ENCODE measurements around the gene ATP11B.

DNA sequence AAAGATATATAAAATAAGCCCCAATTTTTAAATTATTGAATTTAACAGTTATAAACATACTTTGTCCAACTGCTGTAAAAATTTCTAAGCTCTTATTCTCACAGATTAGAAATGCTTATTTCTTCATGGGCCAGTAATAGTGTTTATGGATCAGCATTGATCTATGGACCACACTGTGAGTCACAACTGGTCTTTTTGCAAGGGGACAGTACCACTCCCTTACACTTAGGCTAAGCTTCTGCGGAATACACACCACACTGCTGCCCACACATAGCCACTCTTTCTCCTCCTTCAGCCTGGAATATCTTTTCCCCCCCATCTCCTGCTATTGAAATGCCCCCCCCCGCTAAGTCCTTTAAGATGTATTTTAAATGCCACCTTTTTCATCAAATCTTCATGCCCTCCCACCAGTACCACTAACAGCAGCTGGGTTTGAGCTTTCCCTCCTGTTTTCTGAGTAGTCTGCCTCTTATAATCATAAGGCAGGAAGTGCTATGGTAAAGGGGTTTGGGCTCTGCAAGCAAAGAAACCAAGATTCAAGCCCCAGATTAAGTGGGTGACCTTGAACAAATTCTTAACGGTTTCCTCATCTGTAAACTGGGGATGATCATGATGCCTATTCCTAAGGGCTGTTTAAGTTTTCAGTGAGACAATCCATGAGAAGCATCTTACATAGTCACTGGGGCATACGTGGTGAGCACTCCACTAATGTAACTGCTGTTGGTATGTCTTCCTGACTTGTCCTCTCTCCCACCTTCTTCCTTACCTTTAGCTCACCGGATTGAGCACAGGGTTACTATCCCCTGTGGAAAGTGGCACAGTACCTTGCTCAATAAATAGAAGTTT, 117.9 kb downstream of the ATP11B start:
- TF ChIP-seq EZH2 (IDR thresholded peaks at IDR 0.05; ENCODE audit: insufficient read depth, poor library complexity, severe bottlenecking) (no peak), EZH2phosphoT487 (IDR thresholded peaks at IDR 0.05; ENCODE audit: insufficient read depth, low read depth) (no peak)

All from GM23248 (cell line).